Fibroblast of villous mesenchyme (primary cell): ENCODE results near the gene OXTR. TPM values are rescaled to one million over a fixed set of nuclear protein-coding genes. Genes with fewer than 3 reads are reported as not detected.

Source experiments
- DNase-seq: peaks from one replicate; pipeline ENCODE4 v3.0.0-alpha.2; 2010; ENCODE audit warnings: low read depth
- H3K4me3 ChIP-seq: 2 replicates; pipeline ENCODE4 v1.5.1; 2011; ENCODE audit warnings: low read depth, mild to moderate bottlenecking, low read length
- CTCF ChIP-seq: IDR thresholded peaks from 2 replicates; pipeline ENCODE4 v1.5.1; 2012; ENCODE audit warnings: low read depth, mild to moderate bottlenecking, low read length; ENCODE audit not compliant: insufficient read depth
- total RNA-seq: library from RNA; depleted of rRNA; stranded (reverse); fragments of >200 nt; gene quantifications from 2 replicates; pipeline ENCODE4 v1.2.3, GENCODE V29; 2012

OXTR gene
- total RNA-seq, 1 donor = 310 TPM

DNA sequence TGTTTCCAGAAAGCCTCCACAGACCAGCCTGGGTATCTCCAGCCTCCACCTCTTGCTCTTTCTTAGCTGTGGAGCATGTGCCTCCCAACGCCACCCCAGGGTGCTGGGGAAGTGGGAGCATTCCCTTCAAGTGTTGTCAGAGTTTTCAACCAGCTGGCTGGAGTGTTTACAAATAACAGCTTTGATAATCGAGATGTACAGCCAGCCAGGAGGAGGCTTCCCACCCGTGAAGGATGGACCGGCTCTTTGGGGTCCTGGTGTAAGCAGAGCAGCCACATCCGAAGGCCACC lies 8.5 kb upstream of the OXTR start:
- no peak for DNase-seq
- H3K4me3 ChIP-seq = no peak overlapping the region
- TF ChIP-seq CTCF = no peak

DNA sequence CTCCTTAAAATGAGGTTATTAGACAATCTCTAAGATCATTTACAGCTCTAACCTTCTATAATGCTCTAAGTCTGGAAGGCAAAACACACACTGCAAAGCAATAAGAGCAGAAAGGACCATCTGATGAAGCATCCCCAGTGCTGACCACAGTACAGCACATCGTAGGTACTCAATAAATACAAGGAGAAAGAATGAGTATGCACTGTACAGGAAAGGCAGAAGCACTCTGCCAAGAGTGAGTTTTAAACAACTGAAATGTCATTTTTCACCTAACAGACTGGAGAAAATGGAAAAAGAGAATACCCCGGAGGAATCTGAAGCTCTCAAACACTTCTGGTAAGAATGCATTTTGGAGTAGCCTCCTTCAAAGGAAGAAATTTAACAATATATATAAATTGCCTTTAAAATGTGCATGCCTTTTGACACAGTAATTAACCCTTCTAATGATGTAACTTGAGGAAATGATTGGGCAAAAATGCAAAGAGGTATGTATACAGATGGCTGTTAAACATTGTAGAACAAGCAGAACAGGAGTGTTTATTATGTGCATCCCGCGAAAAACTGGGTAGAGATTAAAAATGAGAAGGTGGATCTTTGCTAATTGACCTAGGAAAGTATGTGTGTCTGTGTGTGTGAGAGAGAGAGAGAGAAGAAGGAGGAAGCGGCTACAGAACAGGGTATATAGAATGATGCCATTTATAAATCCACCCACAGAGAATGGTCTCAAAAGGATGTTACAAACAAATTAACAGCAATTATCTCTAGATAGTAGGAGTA lies 8.0 kb upstream of the OXTR start:
- DNase-seq = no peak
- no peak overlapping the region for H3K4me3 ChIP-seq
- TF ChIP-seq CTCF = no peak

- DNase-seq = peak; percentile 86
- no peak overlapping the region for H3K4me3 ChIP-seq
- TF ChIP-seq CTCF = no peak
These were observed 7.0 kb upstream of the OXTR start for GRCh38 chr3:8776406-8776805.

GRCh38 chr3:8775602-8776001 lies 6.2 kb upstream of the OXTR start:
- no peak for TF ChIP-seq CTCF
- no peak for DNase-seq

DNA sequence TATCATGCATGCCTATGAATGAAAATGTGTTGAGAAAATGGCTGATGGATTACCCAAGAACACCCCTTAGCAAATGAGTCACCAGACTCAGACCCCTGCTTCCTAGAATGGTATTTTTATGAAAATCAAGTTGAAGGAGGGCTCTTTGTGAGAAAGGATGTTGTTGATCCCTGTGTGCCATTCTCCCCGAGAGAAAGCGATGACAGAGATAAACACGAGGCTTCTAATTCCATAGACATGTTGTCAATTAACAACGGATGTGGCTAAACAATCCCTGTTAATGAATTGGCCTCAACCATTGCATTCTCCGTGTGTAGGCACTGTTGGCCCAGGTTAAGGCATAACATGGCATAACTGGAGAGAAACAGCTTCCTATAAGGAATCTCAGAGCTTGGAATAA lies 5.8 kb upstream of the OXTR start:
- no peak for DNase-seq
- no peak overlapping the region for H3K4me3 ChIP-seq
- TF ChIP-seq CTCF = no peak

More at GRCh38 chr3:8775602-8776001, 6.2 kb upstream of the OXTR start:
- H3K4me3 ChIP-seq = no peak overlapping the region

DNA sequence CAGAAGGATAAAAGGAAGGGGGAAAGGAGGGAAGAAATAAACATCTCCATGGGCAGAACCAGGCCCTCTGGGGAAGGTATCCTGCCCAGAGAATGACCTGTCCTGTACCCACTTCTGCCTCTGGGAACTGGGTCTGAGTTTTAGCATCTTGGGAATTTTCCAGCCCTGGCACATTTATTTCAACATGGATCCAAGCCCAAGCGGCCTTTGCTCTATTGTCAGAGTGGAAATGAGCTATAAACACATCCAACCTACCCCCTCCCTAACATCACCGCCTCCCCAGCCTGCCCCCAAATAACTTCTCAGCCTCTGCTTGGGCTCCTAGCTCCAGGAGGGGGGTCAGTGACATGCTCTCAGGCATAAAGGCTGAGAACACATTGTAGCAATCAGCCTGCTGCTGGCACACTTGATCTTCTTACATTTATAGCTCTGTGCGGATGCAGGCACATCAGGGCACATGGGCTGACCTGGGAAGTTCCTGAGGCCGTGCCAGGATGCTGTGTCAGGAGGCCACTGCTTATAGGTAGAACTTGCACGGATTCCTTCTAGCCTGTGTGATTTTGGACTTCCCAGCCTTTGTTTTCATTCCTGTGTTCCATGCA lies 4.6 kb upstream of the OXTR start:
- no peak overlapping the region for H3K4me3 ChIP-seq
- TF ChIP-seq CTCF = no peak
- DNase-seq = no peak
